ENCODE data around the gene ATP5IF1. TPM values are rescaled to one million over a fixed set of nuclear protein-coding genes. Genes with fewer than 3 reads are reported as not detected.

Gene ATP5IF1
- total and polyA plus RNA-seq, 10 of the 15 experiments (the other 5 are each of a cell fraction or from before 2014, with no cell fraction given), result 253 to 1,210 (median 418) TPM

DNA sequence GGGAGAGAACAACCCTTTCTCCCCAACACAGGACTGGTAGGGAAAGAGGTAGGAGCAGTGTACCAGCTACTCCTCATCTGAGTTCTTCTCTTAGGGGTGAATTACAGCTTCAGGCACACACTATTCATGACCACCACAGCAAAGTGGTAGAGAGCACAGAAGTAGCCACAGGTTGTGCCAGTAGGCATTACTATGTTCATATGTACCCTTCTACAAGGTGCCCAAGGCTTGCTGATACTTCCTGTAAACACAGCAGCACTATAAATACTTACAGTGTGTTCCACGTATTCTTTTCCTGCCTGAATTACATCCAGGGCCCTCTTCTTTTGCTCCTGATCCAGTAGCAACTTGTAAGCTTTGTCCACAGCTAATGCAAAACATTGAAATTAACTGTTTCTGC, 26.2 kb upstream of the ATP5IF1 start (continued):
- TF ChIP-seq, protein P1, sequence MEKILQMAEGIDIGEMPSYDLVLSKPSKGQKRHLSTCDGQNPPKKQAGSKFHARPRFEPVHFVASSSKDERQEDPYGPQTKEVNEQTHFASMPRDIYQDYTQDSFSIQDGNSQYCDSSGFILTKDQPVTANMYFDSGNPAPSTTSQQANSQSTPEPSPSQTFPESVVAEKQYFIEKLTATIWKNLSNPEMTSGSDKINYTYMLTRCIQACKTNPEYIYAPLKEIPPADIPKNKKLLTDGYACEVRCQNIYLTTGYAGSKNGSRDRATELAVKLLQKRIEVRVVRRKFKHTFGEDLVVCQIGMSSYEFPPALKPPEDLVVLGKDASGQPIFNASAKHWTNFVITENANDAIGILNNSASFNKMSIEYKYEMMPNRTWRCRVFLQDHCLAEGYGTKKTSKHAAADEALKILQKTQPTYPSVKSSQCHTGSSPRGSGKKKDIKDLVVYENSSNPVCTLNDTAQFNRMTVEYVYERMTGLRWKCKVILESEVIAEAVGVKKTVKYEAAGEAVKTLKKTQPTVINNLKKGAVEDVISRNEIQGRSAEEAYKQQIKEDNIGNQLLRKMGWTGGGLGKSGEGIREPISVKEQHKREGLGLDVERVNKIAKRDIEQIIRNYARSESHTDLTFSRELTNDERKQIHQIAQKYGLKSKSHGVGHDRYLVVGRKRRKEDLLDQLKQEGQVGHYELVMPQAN (conservative IDR thresholded peaks at IDR 0.05), result no peak
- TF ChIP-seq, protein P2, sequence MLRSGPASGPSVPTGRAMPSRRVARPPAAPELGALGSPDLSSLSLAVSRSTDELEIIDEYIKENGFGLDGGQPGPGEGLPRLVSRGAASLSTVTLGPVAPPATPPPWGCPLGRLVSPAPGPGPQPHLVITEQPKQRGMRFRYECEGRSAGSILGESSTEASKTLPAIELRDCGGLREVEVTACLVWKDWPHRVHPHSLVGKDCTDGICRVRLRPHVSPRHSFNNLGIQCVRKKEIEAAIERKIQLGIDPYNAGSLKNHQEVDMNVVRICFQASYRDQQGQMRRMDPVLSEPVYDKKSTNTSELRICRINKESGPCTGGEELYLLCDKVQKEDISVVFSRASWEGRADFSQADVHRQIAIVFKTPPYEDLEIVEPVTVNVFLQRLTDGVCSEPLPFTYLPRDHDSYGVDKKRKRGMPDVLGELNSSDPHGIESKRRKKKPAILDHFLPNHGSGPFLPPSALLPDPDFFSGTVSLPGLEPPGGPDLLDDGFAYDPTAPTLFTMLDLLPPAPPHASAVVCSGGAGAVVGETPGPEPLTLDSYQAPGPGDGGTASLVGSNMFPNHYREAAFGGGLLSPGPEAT (IDR thresholded peaks at IDR 0.05; ENCODE audit: low read depth), result no peak
- TF ChIP-seq EED (IDR thresholded peaks at IDR 0.05; ENCODE audit: low read depth) (no peak), GATAD2B (conservative IDR thresholded peaks at IDR 0.05; ENCODE audit: low read depth) (no peak), NR2F1 (conservative IDR thresholded peaks at IDR 0.05) (no peak), ZNF24 (IDR thresholded peaks at IDR 0.05) (no peak)

DNA sequence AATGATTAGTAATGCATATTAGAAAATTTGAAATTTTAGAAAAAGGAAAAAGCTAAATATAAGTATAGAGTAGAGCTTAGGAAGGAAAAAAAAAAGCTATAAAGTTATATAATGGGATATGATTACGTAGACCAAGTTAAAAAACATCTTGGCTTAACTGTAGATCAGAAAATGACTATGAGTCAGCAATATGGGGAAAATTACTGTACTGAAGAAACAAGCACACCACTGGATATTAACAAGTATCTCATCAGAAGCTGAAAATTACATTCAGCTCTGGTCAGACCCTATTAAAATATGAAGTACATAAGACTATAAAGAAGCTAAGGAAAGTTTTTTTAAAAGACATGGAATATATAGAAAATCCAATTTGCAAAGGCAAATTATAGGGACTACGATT, 22.6 kb upstream of the ATP5IF1 start:
- Histone ChIP-seq H3K9me3 (replicated peaks; ENCODE audit: control insufficient read depth, insufficient read depth, low read length) (no peaks in the 10 kb centered on the region), H3K9ac (ENCODE audit: control insufficient read depth, insufficient read depth, low read length) (no peak overlapping the region), H3K27ac (ENCODE audit: control insufficient read depth, insufficient read depth) (no peak overlapping the region), H3K4me3 (no peak overlapping the region), H4K20me1 (ENCODE audit: control insufficient read depth, insufficient read depth) (no peaks in the 10 kb centered on the region), H3K27me3 (replicated peaks in 1 of 2; ENCODE audit: control insufficient read depth in 2 of 2, insufficient read depth in 2 of 2, low read length in 1 of 2) (no peaks in the 10 kb centered on the region), H3K79me2 (ENCODE audit: control insufficient read depth, insufficient read depth, low read length) (no peaks in the 10 kb centered on the region; the same call in 1 of the 2 replicates), H3K36me3 (ENCODE audit: control insufficient read depth in 2 of 2, insufficient read depth in 2 of 2, low read length in 1 of 2) (peaks cover 3 to 15% of the 10 kb centered on the region in 2 experiments; a peak in 3 of 4 replicates), H2AFZ (ENCODE audit: control insufficient read depth, low read depth, low read length) (no peak overlapping the region), H3K4me1 (ENCODE audit: control insufficient read depth, insufficient read depth, low read length) (no peaks in the 10 kb centered on the region), H3K4me2 (ENCODE audit: control insufficient read depth, insufficient read depth) (no peak overlapping the region)
- ChIA-PET RAD21 (ENCODE audit: unreplicated experiment) (interaction anchor here (0.8 to 7.5 kb wide), 4 partner anchors 22 to 355 kb away, joined by 3 to 207 read pairs (median 4); partner anchors contain the start of gene EYA3), SMC1A (ENCODE audit: uncharacterized antibody, unreplicated experiment) (interaction anchor here (0.6 to 22.7 kb wide), 14 partner anchors 11 to 356 kb away, joined by 3 to 445 read pairs (median 4); partner anchors contain the start of genes ATP5IF1 and EYA3), CTCF (interaction anchor here (0.8 to 10.1 kb wide), 9 partner anchors 12 to 544 kb away, joined by 3 to 317 read pairs (median 3); partner anchors contain the start of gene EYA3), POLR2A (interaction anchor here (0.6 to 1.1 kb wide), 3 partner anchors 14 to 103 kb away, joined by 3 to 4 read pairs (median 3); no protein-coding TSS in a partner anchor)
- no peak for ATAC-seq
- WGBS (ENCODE audit: insufficient coverage, insufficient replicate concordance, low lambda C conversion rate, missing lambda C conversion rate), result 69% methylated on average over 2 of the region's 2 CpGs
- no TSS peak for BruUV-seq (replicated peaks)
- intact Hi-C loops (cut with micrococcal nuclease; ENCODE audit: unreplicated experiment) (loop anchor here (10.0 kb wide), 1 partner anchor 199 kb away; no protein-coding TSS in a partner anchor), in situ Hi-C loops (cut with MboI) (no loop called here)
- DNase-seq (ENCODE audit: low read depth, low spot score), result no peak
- TF ChIP-seq SPI1 (IDR thresholded peaks at IDR 0.05; ENCODE audit: borderline replicate concordance, insufficient read depth, low read depth, low read length), result no peak
- no peak for TF ChIP-seq RUNX3 (IDR thresholded peaks at IDR 0.05; ENCODE audit: low read length)
- TF ChIP-seq JUNB (IDR thresholded peaks at IDR 0.05), result no peak
- TF ChIP-seq, protein P3, sequence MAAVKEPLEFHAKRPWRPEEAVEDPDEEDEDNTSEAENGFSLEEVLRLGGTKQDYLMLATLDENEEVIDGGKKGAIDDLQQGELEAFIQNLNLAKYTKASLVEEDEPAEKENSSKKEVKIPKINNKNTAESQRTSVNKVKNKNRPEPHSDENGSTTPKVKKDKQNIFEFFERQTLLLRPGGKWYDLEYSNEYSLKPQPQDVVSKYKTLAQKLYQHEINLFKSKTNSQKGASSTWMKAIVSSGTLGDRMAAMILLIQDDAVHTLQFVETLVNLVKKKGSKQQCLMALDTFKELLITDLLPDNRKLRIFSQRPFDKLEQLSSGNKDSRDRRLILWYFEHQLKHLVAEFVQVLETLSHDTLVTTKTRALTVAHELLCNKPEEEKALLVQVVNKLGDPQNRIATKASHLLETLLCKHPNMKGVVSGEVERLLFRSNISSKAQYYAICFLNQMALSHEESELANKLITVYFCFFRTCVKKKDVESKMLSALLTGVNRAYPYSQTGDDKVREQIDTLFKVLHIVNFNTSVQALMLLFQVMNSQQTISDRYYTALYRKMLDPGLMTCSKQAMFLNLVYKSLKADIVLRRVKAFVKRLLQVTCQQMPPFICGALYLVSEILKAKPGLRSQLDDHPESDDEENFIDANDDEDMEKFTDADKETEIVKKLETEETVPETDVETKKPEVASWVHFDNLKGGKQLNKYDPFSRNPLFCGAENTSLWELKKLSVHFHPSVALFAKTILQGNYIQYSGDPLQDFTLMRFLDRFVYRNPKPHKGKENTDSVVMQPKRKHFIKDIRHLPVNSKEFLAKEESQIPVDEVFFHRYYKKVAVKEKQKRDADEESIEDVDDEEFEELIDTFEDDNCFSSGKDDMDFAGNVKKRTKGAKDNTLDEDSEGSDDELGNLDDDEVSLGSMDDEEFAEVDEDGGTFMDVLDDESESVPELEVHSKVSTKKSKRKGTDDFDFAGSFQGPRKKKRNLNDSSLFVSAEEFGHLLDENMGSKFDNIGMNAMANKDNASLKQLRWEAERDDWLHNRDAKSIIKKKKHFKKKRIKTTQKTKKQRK (IDR thresholded peaks at IDR 0.05; ENCODE audit: low read depth, low read length), result no peak
- no peak for TF ChIP-seq GABPA (IDR thresholded peaks at IDR 0.05; ENCODE audit: low read depth)
- TF ChIP-seq PKNOX1 (IDR thresholded peaks at IDR 0.05), result no peak
- FAIRE-seq, result no peak
